ENCODE data around the gene SYNGR3. TPM values are rescaled to one million over a fixed set of nuclear protein-coding genes. Genes with fewer than 3 reads are reported as not detected.

Gene SYNGR3
- total and polyA plus RNA-seq, 2 of the 13 experiments (the other 11 are each of a cell fraction or from before 2014, with no cell fraction given) = 0.97 to 5.7 TPM

DNA sequence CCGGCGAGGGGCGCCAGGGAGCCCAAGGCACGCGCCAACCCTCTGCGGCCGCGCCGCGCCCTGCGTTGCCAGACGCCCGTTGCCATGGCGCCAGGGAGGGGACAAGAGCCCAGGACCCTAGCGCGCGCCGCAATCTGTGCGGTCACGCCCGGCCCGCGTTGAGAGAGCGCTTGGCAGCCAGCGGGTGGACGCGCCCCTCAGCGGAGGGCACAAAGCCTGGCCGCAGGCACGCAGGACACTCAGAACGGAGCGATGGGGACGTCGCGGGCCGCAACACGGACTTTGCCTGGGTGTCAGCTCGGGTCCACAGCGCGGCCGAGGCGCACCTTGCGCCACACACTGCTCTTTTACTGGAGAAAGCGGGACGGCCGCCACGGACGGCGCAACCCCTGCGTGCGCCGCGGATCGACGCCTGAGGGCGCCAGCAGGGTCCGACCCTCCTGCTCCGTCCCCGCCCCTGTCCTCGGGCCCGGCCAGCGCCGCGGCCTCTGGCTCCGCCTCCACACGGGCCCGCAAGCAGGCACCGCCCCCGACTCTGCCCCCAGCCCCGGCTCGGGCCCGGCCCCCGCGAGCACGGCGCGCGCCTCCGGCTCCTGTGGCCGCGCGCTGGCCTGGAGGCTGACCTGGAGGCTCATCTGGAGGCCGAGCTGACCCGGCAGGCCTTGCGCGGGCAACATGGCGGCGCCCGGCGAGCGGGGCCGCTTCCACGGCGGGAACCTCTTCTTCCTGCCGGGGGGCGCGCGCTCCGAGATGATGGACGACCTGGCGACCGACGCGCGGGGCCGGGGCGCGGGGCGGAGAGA lies 6.0 kb upstream of the SYNGR3 start, which contains the start of gene GFER (continued):
- TF ChIP-seq IKZF5 (CRISPR knock-in tag; IDR thresholded peaks at IDR 0.05) (peak; percentile 44; the same call in 1 of the 2 replicates), ZNF670 (CRISPR knock-in tag; IDR thresholded peaks at IDR 0.05; ENCODE audit: borderline replicate concordance) (peak; percentile 82; the same call in 1 of the 2 replicates), ZNF605 (CRISPR knock-in tag; IDR thresholded peaks at IDR 0.05) (peak; percentile 81; the same call in 1 of the 2 replicates), PLRG1 (conservative IDR thresholded peaks at IDR 0.05) (no peak), ATF1 (CRISPR knock-in tag; IDR thresholded peaks at IDR 0.05) (no peak), ZNF124 (CRISPR knock-in tag; IDR thresholded peaks at IDR 0.05) (peak; percentile 40; the same call in 1 of the 2 replicates), NFE2 (CRISPR knock-in tag; IDR thresholded peaks at IDR 0.05) (no peak), NFIC (IDR thresholded peaks at IDR 0.05; ENCODE audit: low read length) (no peak), ZNF547 (CRISPR knock-in tag; IDR thresholded peaks at IDR 0.05) (0 out of 2 replicates have a peak, but pooled peaks have one; percentile 57), ZBTB43 (CRISPR knock-in tag; conservative IDR thresholded peaks at IDR 0.05) (peak; percentile 62), FOXA3 (CRISPR knock-in tag; IDR thresholded peaks at IDR 0.05) (peak; percentile 60), ZMAT3 (CRISPR knock-in tag; conservative IDR thresholded peaks at IDR 0.05) (peak; percentile 68; the same call in 1 of the 2 replicates), SNRNP70 (IDR thresholded peaks at IDR 0.05; ENCODE audit: low read depth, low read length) (no peak), SPEN (CRISPR knock-in tag; IDR thresholded peaks at IDR 0.05; ENCODE audit: low read depth) (peak; percentile 47), EP300 (IDR thresholded peaks at IDR 0.05; ENCODE audit: low read depth in 2 of 2, low read length in 2 of 2) (peak; percentile 9 to 38; a peak in 2 of 4 replicates), EP300 (CRISPR knock-in tag; IDR thresholded peaks at IDR 0.05; ENCODE audit: borderline replicate concordance) (no peak; the same call in none of the 2 replicates), RBAK (CRISPR knock-in tag; IDR thresholded peaks at IDR 0.05) (no peak), ZNF382 (CRISPR knock-in tag; IDR thresholded peaks at IDR 0.05; ENCODE audit: borderline replicate concordance) (no peak), ZMYM4 (CRISPR knock-in tag; IDR thresholded peaks at IDR 0.05) (peak; percentile 46), SOX6 (IDR thresholded peaks at IDR 0.05) (no peak), SOX6 (CRISPR knock-in tag; IDR thresholded peaks at IDR 0.05) (peak; percentile 59; the same call in 1 of the 2 replicates), ZNF430 (CRISPR knock-in tag; IDR thresholded peaks at IDR 0.05) (peak; percentile 59; the same call in 1 of the 2 replicates), CHD2 (IDR thresholded peaks at IDR 0.05; ENCODE audit: low read depth, low read length) (no peak)
- TF ChIP-seq, protein P1, sequence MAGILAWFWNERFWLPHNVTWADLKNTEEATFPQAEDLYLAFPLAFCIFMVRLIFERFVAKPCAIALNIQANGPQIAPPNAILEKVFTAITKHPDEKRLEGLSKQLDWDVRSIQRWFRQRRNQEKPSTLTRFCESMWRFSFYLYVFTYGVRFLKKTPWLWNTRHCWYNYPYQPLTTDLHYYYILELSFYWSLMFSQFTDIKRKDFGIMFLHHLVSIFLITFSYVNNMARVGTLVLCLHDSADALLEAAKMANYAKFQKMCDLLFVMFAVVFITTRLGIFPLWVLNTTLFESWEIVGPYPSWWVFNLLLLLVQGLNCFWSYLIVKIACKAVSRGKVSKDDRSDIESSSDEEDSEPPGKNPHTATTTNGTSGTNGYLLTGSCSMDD (CRISPR knock-in tag; IDR thresholded peaks at IDR 0.05) = no peak

Data from HepG2 (cell line).